G401.6 (cell line): Measurements from ENCODE around the gene BSND.

ENCODE experiments used
- FAIRE-seq: peaks from 2 replicates; lab custom pipeline; 2012; peaks lifted over from hg19 to GRCh38; lab: Jason Lieb, UNC

BSND gene

DNA sequence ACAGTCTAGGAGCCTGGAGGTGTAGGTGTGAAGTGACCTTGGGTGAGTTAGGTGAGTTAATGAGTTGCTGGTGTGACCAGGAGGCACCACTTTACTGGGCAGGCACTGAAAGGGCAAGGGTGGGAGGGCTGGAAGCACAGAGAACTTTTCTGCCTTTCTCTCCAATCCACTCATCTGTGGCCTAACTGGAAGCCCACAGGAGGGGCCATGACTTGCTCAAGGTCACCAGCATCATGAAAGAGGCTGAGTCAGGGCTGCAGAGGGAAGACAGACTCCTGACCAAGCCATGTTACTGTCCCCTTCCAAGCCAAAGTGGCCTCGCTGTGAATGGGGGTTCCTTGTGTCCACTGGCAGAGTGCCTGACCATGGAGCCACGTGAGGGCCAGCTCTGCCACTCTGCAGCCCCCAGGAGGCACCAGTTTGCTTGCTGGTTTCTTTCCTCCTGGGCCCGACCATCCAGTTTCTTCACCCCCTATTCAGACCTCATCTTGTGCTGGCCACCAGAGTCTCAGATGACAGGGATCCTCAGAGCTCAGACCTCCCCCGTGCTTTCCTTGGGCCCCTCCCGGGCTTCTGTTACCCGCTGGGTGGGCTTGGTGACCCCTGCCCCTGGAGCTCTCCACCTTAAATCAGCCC lies 4.3 kb upstream of the BSND start:
- FAIRE-seq, result no peak

DNA sequence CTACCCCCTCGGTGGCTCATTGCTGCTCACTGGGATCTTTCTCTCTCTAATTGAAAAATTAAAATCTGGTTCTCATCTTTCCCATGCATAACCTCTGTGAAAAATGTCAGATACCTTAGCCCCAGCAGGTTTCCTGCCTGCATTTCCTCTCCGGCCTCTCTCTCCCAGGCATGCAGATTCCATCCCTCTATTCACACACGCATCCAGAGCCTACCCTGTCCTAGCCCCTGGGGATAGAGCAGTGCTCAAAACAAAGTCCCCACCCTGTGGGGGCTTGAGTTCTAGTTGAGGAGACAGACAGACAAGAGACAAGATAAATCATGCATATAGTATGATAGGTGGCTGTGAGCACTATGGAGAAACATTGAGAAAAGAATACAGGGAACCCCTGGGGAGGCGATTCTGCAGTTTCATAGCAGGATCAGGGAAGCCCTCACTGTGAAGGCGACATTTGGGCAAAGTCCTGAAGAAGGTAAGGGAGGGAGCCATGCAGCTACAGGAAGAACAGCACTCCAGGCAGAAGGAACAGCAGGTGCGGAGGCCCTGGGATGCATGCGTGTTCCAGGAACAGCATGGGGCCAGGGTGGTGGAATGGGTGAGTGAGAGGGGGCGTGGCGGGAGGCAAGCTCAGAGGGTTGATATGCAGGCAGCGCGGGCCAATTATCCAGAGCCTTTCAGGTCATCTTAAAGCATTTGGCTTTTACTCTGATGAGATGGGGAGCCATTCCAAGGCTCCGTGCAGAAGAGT lies 3.5 kb upstream of the BSND start:
- no peak for FAIRE-seq

DNA sequence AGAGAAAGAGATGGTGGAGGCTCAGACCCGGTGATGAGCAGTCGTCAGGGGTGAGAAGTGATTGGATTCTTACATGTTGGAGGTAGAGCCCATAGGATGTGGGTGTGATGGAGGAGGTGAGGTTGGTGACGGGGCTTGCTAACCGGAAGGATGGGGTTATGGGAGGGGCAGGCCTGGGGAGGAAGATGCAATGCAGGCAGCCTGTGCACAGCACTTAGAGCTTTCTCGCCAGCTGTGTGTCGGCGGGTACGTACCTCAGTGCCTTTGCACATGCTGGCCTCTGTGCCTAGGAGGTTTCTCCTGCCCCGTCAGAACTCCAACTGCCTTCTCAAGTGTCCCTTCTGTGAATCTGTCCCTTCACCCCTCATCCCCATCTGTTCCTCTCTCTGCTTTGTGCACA lies 2.9 kb upstream of the BSND start:
- no peak for FAIRE-seq

DNA sequence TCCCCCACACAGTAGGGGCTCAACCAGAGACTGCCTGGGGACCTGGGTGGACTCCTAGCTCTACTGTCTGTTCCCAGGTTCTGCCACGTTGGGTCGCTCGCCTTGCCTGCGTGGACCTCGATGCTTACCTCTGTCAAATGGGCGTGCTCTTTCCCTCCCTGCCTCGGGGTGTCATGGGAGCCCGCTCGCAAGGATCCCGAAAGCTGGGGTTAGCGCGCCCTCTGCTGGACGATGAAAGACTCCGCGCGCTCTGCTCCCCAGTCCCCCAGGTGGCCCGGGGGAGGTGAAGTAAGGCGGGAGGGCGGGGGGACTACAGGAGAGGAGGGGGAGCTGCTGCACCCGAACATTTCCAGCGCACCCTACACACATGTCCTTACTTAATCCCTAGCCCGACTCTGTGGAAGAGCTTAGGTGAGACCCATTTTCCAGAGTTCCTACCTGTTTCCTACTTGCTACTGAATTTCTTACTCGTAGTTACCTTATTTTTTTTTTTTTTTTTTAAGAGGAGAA lies 2.3 kb upstream of the BSND start:
- no peak for FAIRE-seq

DNA sequence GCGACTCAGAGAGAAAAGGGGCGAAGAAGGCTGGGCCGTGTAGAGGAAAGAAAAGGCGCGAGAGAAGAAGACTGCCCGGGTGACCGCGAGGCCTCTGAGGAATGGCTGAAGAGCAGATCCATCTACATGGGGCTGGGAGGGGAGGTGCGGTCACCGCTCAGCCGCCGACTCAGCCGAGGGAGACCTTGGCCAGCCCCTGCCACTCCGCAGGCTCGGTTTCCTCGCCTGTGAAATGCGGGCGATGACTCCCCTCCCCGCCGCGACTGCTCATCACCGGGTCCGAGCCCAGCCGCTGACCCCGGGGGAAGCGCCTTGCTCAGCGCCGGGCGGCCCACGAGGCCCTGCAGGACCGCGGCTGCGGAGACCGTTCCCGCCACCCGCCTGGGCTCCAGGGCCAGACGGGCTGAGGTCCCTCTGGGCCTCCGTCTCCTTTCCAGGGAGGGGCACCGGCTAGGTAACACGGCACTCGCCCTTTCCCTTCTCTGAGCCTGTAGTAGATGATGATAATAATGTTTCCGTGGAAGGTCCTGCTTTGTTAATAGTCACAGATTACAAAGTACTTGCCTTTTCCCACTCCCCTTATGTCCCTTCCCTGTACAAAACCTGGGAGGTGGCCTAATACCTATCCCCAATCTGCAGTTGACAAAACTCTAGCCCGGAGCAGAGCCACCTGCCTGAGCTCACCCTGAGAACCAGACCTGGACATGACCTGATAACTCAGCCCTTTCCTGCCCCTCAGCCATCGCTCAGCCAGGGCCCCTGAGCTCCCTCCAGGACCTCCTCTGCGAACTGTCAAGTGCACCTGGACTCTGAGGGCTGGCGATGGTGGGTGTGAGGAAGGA lies 1.6 kb upstream of the BSND start:
- FAIRE-seq, result no peak

DNA sequence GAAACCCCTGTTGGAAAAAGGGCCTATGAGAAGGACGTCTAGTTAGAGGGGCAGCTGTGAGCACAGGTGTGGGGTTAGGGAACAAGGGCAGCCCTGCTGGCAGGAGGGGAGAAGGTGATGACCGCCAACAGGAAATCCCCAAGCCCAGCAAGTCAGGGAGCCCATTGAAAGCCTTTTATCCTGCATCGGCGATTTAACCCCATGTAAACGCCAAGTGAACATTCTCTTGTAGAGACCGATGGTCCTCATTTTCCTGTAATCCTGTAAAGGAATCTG lies 1.1 kb upstream of the BSND start:
- FAIRE-seq, result no peak

DNA sequence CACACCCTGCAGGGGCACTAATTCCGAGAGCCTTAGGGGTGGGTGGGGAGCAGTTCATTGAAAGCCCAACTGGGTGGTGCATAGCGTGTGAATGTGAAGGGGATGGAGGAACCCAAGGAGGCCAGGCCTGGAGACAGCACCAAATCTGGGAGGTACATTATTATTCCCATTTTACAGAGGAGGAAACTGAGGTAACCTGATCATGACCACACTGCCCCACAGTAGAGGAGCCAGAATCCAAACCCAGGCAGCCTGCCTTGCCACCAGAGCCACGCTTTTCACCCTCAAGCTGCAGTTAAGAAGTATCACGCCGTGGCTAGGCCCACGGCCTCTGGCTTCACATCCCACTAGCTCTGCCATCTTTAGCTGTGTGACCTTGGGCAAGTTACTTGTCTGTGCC lies 633 bp upstream of the BSND start:
- FAIRE-seq, result no peak

DNA sequence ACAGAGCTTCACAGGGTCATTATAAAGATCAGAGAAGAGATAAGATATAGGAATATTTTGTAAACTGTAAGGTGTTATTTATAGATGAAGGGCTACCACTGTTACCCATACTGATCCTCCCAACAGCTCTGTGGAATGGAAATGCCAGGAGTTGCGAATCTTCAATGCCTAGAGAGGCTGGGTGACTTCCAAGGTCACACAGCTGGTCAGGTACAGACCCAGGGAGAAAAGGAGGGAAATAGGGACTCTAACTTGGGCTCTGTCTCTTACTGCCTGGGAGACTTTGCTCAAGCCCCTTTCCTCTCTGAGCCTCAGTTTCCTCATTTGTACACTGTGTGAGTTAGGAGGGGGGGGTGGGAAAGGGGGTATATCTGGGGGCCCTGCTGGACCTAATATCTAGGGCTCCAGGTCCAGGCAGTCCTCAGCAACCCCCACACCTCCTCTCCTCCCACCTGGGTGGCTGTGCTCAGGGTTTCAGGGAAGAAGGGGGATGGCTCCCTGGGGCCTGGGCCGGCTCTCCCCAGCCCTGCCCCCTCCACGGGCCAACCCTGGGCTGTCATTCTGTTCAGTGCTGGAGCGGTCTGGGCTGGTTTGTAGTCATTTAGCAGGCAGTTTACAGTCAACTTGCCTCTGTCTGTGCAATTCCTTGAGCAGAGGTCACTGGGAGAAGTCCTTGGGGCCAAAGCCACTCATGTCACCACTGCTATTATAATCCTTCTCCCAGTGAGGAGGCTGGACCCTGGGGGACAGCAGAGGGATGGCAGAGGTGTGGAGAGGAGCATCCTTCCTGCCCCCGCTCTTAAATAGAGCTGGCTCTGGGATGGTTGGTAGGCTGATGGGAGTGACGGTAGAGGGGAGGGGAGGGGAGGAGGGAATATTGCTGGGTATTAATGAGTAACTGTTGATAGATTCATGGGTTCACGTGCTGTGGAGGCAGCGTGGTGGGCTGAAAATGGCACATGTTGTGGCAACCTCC lies 1.7 kb downstream of the BSND start:
- FAIRE-seq, result no peak

DNA sequence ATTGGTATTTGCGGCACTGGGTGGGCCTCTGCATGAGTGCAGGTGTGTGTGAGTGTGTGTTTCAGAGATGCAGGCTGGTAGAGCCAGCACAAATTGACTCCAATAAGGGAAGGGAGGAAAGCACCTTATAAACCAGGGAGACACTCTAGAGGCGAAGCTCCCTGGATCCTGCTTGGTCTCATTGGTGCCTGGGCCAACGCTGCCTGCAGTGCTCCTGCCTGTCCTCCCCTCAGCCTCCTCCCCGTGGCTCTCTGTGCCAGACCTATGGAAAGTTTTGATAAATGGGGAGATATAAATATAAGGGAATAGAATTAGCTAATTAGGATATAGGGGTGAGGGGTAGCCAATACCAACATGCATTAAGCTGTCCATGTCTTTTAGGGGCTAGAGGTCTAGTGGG lies 2.6 kb downstream of the BSND start:
- no peak for FAIRE-seq

DNA sequence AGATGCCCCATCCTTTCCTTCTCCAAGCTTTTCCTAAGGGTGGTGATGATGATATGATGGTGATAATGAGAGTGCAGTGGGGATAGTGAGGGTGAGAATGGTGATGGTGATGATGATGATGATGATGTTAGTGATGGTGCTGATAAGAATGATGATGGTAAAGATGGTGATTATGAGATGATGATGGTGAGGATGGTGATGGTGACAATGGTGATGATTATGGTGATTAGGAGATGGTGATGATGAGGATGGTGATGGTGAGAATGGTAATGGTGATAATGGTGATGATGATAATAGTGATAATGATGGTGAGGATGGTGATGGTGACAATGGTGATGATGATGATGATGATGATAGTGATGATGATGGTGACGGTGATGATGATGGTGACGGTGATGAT lies 4.0 kb downstream of the BSND start:
- no peak for FAIRE-seq

DNA sequence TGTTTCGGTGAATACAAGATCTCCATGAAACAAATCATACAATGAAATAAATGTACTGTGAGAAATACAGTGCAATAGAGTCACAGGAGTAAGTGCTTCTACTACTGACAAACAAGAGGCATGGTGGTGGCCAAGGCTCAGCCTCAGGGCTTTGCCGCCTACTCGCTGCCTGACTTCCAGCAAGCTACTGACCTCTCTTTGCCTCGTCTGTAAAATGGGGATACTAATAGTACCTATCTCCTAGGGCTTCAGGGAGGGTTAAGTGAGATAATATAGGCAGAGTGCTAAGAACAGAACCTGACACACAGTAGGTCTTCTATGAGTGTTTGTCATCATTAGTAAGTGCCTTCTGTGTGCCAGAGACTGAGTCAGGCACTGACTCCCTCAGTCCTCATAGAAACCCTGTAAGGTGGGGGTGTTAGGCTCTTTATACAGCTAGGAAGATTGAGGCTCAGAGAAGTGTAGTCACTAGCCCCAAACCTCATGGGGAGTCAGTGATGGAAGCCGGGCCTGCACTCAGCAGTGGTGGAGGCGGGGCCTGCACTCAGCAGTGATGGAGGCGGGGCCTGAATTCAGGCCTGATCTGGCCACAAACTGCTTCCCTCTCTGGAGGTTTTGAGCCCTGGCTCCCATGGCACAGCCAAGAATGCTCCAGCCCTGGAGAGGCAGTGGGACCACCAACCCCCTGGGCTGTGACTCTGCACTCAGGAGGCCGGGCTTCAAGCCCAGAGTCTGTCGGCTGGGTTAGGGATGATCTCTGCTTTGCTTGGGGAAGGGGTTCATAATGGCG lies 6.8 kb downstream of the BSND start:
- FAIRE-seq, result no peak

DNA sequence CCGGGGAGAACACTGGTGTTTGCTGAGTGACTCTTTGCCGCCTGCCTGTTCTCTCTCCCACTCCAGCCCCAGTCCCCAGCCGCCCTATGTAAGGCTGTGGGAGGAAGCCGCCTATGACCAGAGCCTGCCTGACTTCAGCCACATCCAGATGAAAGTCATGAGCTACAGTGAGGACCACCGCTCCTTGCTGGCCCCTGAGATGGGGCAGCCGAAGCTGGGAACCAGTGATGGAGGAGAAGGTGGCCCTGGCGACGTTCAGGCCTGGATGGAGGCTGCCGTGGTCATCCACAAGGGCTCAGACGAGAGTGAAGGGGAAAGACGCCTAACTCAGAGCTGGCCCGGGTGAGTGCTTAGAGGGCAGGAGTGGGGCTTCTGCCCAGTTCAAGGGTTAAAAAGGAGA lies 8.2 kb downstream of the BSND start:
- no peak for FAIRE-seq

DNA sequence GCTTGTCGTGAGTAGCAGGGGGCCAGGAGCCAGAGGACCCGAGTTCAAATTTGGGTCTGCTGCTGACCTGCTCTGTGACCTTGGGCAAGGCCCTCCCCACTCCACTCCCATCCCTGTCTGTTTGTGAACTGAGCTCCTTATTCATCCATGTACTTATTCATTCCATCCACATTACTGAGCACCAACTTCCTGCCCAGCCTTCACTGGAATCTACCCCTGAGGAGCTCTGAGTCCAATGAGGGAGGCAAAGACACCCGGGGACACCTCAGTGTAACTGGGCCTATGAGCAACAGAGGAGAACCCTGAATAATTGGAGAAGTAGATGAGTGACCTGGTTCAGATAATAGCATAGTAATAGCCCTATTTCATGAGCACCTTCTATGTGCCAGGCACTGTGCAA lies 8.9 kb downstream of the BSND start:
- FAIRE-seq, result no peak

DNA sequence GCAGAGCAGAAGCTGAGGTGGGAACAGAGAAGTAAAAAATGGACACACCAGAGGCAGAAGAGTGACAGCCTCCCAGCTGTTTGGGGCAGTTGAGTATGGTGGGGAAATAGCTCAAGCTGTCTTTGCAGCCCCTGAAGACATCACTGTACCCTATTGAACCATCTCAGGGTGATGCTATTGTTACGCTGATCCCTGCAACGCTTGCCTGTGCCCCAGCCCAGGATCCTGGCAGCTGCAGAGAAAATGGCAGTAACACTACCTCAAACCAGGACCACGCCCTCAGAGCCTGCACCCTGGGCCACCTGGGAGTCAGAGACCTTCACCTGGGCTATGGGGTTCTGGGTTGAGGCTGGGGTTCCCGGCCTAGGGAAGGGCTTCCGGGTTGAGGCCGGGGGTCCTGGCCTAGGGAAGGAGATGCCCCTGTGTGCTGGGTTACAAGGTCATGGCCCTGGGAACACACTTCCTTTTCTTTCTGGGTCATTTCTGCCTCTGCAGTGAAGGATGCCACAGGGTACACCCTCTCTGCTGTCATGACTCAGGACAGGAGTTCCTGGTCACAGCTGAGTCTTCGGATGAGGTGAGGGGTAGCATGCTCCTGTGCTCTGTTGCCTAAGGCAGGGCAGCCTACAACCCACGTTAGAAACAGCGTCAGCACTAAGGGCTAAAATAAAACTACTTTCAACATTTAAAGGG lies 11.6 kb downstream of the BSND start:
- FAIRE-seq, result no peak

DNA sequence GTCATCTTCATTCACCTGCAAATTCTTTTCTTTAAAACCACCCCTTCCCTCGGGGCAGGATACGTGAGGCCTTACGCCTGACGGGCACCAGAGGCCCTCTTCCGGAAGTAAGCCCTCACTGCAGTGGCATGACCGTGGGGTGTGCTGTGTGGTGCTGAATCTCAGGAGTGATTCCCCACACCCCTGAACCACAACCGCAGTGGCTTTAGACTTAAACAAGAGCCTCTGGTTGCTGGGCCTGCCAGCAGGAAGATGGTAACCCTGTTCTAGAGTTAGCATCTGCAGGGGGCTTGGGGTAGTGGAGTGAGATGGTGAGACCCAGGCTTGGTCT lies 12.1 kb downstream of the BSND start:
- FAIRE-seq, result no peak

DNA sequence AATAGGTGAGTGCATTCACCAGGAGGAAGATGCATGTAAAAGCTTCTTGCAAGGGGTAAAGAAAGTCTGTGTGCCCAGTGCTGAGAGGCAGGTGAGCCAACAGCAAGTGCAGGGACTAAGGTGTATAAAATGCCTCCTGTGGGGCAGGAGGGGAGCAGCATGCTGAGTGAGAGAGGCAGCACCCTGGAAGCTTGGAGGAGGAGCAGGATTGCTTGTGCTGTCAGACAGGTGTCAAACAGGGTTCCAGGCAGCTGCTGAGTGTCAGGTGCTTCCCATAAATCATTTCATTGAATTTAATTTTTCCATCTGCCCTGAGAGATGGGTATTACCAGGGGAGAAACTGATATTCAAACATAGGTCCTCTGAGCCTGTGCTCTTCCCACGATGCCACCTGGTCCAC lies 13.9 kb downstream of the BSND start:
- no peak for FAIRE-seq

DNA sequence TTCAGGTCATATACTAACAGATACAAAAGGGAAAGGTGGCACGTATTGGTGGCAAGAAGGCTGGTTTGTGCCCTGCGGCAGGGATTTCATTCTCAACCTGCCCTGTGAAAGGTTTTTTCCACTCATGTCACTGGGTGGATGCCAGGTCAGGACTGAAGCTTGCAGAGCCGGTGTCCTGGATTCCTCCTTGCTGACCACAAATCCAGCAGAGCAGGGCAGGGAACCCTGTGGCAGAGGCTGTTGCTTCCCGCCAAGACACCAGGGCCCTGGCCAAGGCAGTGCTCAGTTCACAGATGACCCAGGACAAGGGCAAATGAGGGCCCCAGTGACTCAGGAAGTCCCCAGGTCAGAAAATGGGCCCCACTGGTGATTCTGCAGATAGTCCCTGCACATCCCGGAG lies 16.4 kb downstream of the BSND start:
- no peak for FAIRE-seq

DNA sequence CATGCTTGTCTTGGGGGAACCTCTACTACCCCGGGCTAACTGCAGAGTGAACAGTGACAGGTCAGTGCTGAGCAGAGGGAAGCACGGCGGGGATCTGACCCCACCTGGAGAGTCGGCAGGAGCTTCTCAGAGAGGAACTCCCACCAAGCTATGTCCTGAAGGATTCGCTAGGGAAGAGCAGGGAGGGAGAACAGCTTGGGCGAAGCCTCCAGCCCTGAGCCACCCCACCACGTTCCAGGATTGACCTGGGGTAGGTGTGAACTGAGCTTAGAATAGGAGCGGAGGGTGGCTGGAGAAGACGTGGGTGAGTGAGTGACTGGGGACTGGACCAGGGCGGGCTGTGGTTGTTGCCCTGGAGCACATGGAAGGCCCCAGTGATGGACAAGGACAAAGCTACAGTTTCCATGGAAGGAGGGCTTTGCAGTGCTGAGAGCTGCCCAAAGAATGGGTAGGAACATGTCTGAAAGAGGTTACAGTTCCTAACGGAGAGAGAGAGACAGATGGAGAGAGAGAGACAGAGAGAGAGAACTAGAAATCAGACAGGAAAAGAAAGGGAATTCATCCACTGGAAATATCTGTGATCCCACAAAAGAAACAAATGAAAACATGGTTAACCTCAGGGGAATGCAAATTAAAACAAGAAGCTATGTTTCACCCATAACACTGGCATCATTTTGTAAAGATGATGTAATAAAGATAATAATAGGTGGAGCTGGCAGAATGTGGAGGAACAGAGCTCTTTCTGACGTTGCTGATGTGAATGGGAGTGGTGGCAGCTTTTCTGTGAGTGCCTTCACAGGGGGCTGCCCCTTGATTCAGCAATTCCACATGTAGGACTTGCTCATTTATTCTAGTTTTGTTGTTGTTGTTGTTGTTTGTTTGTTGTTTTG lies 17.2 kb downstream of the BSND start:
- no peak for FAIRE-seq

DNA sequence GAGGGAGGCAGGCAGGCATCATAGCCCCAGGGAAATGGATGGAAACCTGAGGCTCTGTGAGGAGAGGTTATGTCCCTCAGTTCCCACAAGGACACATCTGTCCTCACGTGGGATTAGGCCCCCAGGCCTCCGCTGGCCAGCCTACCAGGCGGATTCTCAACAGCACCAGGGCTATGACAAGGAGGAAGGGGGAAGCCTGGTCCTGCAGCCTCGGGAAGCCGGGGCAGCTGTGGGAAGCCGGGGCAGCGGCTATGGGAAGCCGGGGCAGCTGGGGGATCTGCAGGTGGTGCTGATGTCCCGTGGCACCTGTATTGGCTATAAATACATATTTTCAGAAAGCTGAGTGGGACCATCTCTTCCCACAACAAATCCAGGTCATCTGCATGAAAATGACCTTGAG lies 19.7 kb downstream of the BSND start:
- FAIRE-seq, result no peak
